NCI-H2196 treated with DMSO at 0.1 percent for 48 hours (cell line): ENCODE results near the gene GALNT18.

Source experiments
- DNase-seq: peaks from one replicate; lab custom pipeline; 2025; ENCODE audit not compliant: unreplicated experiment; lab: John Stamatoyannopoulos, UW

The GALNT18 gene

GRCh38 chr11:11320825-11321224 lies 301.0 kb downstream of the GALNT18 start:
- DNase-seq = no peak

- DNase-seq = no peak
These were observed 302.8 kb downstream of the GALNT18 start for GRCh38 chr11:11318961-11319360.

- DNase-seq = no peak
These were observed 303.3 kb downstream of the GALNT18 start for GRCh38 chr11:11318461-11318860.

GRCh38 chr11:11316651-11317230 lies 305.1 kb downstream of the GALNT18 start:
- DNase-seq = no peak

- DNase-seq = no peak
These were observed 307.7 kb downstream of the GALNT18 start for GRCh38 chr11:11313902-11314692.

- no peak for DNase-seq
These were observed 308.4 kb downstream of the GALNT18 start for GRCh38 chr11:11313426-11313825.

- DNase-seq = no peak
These were observed 309.1 kb downstream of the GALNT18 start for GRCh38 chr11:11312738-11313137.

- DNase-seq = no peak
These were observed 310.6 kb downstream of the GALNT18 start for GRCh38 chr11:11311169-11311568.

- DNase-seq = no peak
These were observed 311.9 kb downstream of the GALNT18 start for GRCh38 chr11:11309906-11310305.

GRCh38 chr11:11308249-11308648 lies 313.6 kb downstream of the GALNT18 start:
- DNase-seq = no peak

GRCh38 chr11:11306855-11307254 lies 314.9 kb downstream of the GALNT18 start:
- no peak for DNase-seq

- DNase-seq = no peak
These were observed 317.3 kb downstream of the GALNT18 start for GRCh38 chr11:11304550-11304949.

GRCh38 chr11:11302565-11302964 lies 319.2 kb downstream of the GALNT18 start:
- no peak for DNase-seq

- DNase-seq = no peak
These were observed 320.6 kb downstream of the GALNT18 start for GRCh38 chr11:11301212-11301611.

GRCh38 chr11:11297578-11297977 lies 324.2 kb downstream of the GALNT18 start:
- DNase-seq = no peak

- no peak for DNase-seq
These were observed 325.4 kb downstream of the GALNT18 start for GRCh38 chr11:11296434-11296833.

- DNase-seq = no peak
These were observed 327.3 kb downstream of the GALNT18 start for GRCh38 chr11:11294551-11294855.

GRCh38 chr11:11293798-11294550 lies 327.8 kb downstream of the GALNT18 start:
- DNase-seq = no peak

- no peak for DNase-seq
These were observed 329.0 kb downstream of the GALNT18 start for GRCh38 chr11:11292839-11293238.

GRCh38 chr11:11291041-11292015 lies 330.5 kb downstream of the GALNT18 start:
- peak; percentile 65 for DNase-seq

- no peak for DNase-seq
These were observed 331.5 kb downstream of the GALNT18 start for GRCh38 chr11:11290354-11290753.
